K562 (cell line): ENCODE data around the gene PPP1R9B. TPM values are rescaled to one million over a fixed set of nuclear protein-coding genes. Genes with fewer than 3 reads are reported as not detected.

Experiments
- CBFA2T2 ChIP-seq: fragments of 450-650 bp; conservative IDR thresholded peaks from 2 replicates; pipeline ENCODE4 v1.6.1; 2017; ENCODE audit warnings: mild to moderate bottlenecking
- HMGN3 ChIP-seq: IDR thresholded peaks from 2 replicates; pipeline ENCODE4 v1.6.1; 2011; ENCODE audit warnings: borderline replicate concordance, low read depth, mild to moderate bottlenecking, mixed read lengths, low read length; ENCODE audit not compliant: insufficient read length; ENCODE audit errors: extremely low read depth
- HNRNPH1 ChIP-seq: fragments of 200-400 bp; formaldehyde crosslinking; optimal IDR thresholded peaks from 2 replicates; pipeline ENCODE3; 2017; ENCODE audit warnings: low read depth, mild to moderate bottlenecking, low read length, moderate library complexity
- MYNN ChIP-seq, 2 experiments: sonication (generic); formaldehyde crosslinking in 1 of 2; IDR thresholded peaks; 2 replicates each; pipeline versions ENCODE4 v1.5.0 to v1.6.1; 2016 to 2020; ENCODE audit warnings: antibody characterized with exemption in 1 of 2, missing genetic modification reagents in 1 of 2
- NFIX ChIP-seq: fragments of 250-450 bp; sonication (Bioruptor Pico); IDR thresholded peaks from 2 replicates; pipeline ENCODE4 v1.4.0; 2020; ENCODE audit warnings: low read depth, mild to moderate bottlenecking, moderate library complexity
- NR2C1 ChIP-seq, 2 experiments: fragments of 450-650 bp; IDR thresholded peaks; 2 replicates each; pipeline ENCODE4 v1.6.1; 2017; ENCODE audit warnings: mild to moderate bottlenecking in 2 of 2, antibody characterized with exemption in 1 of 2, inconsistent platforms in 1 of 2, missing compliant biosample characterization in 1 of 2, missing genetic modification characterization in 1 of 2
- SMAD3 ChIP-seq: fragments of 450-650 bp; formaldehyde crosslinking; conservative IDR thresholded peaks from 2 replicates; pipeline ENCODE4 v1.4.0; 2020; ENCODE audit warnings: mild to moderate bottlenecking
- TEAD4 ChIP-seq, 2 experiments: sonication (generic) in 1 of 2; formaldehyde crosslinking in 1 of 2; IDR thresholded peaks; 2 replicates each; pipeline versions ENCODE4 v1.6.1 to v1.8.0; 2012 to 2022; ENCODE audit warnings: borderline replicate concordance in 1 of 2, inconsistent platforms in 1 of 2, low read length in 1 of 2, mild to moderate bottlenecking in 1 of 2, missing genetic modification reagents in 1 of 2
- ZBTB33 ChIP-seq: sonication (generic); formaldehyde crosslinking; IDR thresholded peaks from 2 replicates; pipeline ENCODE4 v1.8.1; 2023; ENCODE audit warnings: mild to moderate bottlenecking, missing genetic modification reagents
- ZNF174 ChIP-seq: fragments of 250-450 bp; sonication (Bioruptor Pico); IDR thresholded peaks from 2 replicates; pipeline ENCODE4 v1.4.0; 2020; ENCODE audit warnings: mild to moderate bottlenecking
- polyA plus RNA-seq, 8 experiments: library from polyadenylated mRNA; depleted of rRNA in 4 of 8; stranded (reverse) in 5 of 8; unstranded in 3 of 8; fragments of >200 nt; fragmentation: Nextera tagmentation in 2 of 8; fragmentation: Illumina TruSeq in 1 of 8; extraction: Ambion mirVana in 2 of 8; extraction: Trizol in 1 of 8; gene quantifications; 2 replicates each; pipeline versions ENCODE4 v1.2.1 to v1.2.3, GENCODE V29; 2011 to 2014; ENCODE audit warnings: inconsistent platforms in 1 of 8, missing spikeins in 1 of 8
- total RNA-seq, 7 experiments: library from RNA; depleted of rRNA in 6 of 7; stranded (reverse); fragments of >200 nt in 6 of 7; fragmentation: Illumina TruSeq in 2 of 7; extraction: Trizol in 2 of 7; gene quantifications; 2 replicates each; pipeline versions ENCODE4 v1.2.1 to v1.2.3, GENCODE V29; 2011 to 2021; ENCODE audit warnings: low replicate concordance in 1 of 7
- TF ChIP-seq, protein P1 (sequence below): fragments of 450-650 bp; conservative IDR thresholded peaks from 2 replicates; pipeline ENCODE4 v1.6.1; 2016; ENCODE audit warnings: missing genetic modification characterization, low read depth, mild to moderate bottlenecking, missing compliant biosample characterization, moderate library complexity

The PPP1R9B gene
- total and polyA plus RNA-seq, 9 of the 15 experiments (the other 6 are each of a cell fraction or from before 2014, with no cell fraction given) = 0.10 to 63.5 (median 24.7) TPM

DNA sequence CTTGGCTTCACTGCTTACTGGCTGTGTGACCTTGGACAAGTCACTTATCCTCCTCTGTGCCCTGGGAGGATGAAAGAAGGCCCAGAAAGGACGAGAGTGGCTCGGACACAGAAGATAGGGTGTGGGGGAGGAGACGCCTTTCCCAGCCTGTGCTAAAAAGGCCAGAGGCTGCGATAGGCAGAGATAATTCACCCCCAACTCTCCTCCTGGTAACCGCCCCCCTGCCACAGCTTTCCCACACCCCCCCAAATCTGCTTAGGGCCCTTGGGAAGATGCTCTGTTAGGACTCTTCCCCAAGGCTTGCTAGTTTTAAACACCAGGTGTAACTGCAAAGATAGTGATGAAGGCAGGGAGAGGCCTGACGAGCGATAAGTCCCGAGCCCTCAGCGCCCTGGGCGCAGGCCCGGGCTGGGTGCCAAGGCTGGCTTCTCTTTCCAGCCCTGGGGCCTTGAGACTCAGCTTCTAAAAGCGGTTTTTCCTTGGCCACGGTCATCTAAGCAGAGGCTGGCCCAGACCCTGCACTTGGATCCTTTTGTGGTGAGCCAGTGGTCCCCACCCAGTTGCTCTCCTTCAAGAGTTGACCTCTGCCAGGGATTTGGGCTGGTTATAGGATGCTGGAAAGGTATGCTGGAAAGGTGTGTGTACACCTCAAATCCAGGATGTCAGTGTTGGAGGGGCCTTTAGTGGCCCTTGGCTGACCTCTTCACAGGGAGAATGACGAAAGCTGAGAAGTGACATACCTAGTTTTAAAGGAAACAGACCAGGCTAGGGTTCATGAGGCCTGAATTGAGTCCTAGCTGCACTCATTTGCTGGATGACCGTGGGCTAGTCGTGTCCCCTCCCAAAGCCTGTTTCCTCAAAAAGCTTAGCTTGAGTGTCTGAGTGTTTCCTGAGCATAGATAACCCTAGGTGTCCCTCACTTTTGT lies 3.4 kb upstream of the PPP1R9B start (continued):
- TF ChIP-seq, protein P1, sequence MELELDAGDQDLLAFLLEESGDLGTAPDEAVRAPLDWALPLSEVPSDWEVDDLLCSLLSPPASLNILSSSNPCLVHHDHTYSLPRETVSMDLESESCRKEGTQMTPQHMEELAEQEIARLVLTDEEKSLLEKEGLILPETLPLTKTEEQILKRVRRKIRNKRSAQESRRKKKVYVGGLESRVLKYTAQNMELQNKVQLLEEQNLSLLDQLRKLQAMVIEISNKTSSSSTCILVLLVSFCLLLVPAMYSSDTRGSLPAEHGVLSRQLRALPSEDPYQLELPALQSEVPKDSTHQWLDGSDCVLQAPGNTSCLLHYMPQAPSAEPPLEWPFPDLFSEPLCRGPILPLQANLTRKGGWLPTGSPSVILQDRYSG (tag) = no peak
- TF ChIP-seq MYNN (IDR thresholded peaks at IDR 0.05) = peak; percentile 60
- TF ChIP-seq MYNN (CRISPR knock-in tag; IDR thresholded peaks at IDR 0.05) = no peak
- peak; percentile 58 for TF ChIP-seq TEAD4 (IDR thresholded peaks at IDR 0.05; ENCODE audit: low read length)
- no peak for TF ChIP-seq TEAD4 (CRISPR knock-in tag; IDR thresholded peaks at IDR 0.05; ENCODE audit: borderline replicate concordance)
- TF ChIP-seq ZBTB33 (CRISPR knock-in tag) = 0 out of 2 replicates have a peak, but pooled peaks have one; percentile 15
- peak; percentile 68 for TF ChIP-seq HMGN3
- no peak for TF ChIP-seq ZNF174
- TF ChIP-seq CBFA2T2 = peak; percentile 80
- TF ChIP-seq HNRNPH1 = no peak
- no peak; the same call in 1 of the 2 replicates for TF ChIP-seq NR2C1 (IDR thresholded peaks at IDR 0.05)
- TF ChIP-seq NR2C1 (tag; IDR thresholded peaks at IDR 0.05) = no peak
- TF ChIP-seq SMAD3 = no peak
- 0 out of 2 replicates have a peak, but pooled peaks have one; percentile 2 for TF ChIP-seq NFIX (CRISPR knock-in tag)
